Measurements from ENCODE around the gene UTS2R.
"Not testable (repeated sequence)": the region's sequence is repeated elsewhere in the genome, so short reads cannot be mapped to it uniquely, and the experiment has no call there.

Gene UTS2R

DNA sequence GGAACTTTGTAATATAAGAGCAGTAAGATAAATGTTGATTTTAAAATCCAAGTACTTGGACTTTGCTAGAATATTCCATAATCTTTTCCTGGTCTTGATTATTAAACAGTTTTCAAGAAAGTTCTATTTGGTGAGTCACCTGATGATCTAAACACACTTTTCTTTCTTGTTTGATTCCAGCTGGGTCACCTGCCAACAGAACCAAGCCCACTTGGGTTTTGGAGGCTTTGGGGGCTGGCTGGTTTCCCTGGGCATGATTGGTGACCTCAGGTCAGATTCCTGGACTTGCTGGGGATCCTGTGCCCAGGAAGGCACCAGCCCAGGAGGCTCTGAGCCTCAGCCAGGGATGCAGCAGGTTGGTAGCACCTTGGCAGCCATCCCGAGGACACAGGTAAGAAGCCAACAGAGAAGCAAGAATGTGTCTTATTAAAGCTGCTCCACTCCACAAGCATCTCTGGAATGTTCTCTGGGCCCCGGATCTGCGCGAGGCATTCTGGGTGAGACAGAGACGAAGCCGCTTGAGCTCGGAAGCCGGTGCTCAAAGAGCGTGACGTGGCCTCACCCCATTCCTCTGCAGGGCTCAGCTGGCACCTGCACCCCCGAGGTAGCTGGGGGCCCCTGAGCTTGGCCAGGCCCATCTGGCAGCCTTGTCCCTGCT lies 15.7 kb upstream of the UTS2R start:
- no peak for DNase-seq

DNA sequence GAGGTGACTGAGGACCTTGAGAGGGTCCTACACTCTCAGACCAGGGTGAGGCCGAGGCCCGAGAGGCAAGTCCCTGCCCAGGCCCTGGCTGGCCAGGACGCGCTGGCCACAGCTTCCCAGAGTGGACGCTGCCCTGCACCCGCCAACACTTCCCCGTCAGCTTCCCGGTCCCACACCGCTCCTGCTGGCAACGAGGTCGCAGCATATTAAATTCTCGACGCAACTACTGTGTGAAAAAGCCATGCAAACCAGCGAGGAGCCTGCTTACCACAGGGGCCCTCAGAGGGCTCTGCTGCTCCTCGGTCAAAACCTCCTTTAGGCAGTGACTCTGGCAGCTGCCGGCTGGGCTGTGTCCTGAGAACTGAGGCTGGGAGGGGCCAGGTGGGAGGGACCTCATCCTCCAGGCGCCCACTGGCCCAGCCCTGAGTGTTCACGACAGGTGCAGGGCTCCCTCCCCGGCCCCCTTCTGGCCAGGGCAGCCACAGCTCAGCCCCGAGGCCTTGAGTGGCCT lies 14.7 kb upstream of the UTS2R start:
- no peak for DNase-seq

DNA sequence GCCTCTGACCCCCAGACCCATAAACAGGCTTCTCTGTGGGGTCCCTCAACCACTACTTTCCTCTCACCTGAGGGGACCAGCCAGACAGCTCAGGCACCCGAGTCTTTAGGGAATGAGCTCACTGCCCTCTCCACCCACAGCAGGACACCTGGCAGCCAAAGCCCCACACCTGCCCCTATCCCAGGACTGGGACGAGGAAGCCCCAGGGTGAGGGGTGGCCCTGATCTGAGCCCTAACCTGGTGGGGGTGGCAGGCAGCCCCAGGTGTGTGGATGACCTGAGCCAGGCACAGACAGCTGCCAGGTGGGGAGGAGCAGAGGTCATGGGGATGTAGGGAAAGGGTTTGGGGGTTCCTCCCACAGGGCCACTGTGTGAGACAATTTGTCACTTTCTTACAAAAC lies 14.2 kb upstream of the UTS2R start:
- no peak for DNase-seq

DNA sequence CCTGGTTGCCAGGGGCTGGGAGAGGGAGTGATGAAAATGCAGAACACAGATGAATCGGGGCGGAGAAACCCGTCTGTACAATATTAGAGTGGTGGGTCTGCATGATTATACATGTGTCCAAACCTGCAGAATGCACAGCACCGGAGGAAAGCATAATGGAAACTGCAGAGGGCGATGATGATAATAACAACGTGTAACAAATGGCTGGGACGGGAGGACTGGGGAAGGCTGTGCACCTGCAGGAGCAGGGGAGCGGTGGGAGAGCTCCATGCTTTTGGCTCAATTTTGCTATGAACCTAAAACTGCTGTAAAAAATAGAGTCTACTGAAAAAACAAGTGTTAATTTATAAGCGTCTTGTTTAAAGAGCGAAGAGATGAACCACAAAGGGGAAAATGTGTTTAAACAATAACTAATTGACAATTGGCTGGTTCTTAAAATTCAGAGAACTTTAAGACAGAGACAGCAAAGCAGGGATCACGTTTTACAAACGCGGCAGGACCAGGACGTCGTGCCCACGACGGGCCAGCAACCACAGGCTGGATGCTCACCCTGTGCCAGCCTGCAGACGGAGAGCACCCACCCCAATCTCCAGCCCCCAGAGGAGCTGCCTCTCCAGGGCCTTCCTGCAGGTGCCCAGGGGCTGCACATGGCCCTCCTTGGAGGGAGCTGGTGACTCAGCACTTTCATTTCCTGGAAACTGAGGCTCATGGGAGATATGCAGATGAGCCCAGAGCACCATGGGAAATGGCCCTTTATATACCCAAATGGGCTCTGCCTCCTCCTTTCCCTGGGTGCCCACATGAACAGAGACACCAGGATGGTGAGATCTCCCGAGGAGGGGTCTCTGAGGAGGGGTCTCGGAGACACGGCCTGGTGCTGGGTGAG lies 12.9 kb upstream of the UTS2R start, which contains the start of gene TEX19:
TEX19 (plus strand) TSS at position 783 of the 886 bp plus-strand sequence. CDS start 2,904 bp downstream, outside the sequence.
- DNase-seq, result no peak

DNA sequence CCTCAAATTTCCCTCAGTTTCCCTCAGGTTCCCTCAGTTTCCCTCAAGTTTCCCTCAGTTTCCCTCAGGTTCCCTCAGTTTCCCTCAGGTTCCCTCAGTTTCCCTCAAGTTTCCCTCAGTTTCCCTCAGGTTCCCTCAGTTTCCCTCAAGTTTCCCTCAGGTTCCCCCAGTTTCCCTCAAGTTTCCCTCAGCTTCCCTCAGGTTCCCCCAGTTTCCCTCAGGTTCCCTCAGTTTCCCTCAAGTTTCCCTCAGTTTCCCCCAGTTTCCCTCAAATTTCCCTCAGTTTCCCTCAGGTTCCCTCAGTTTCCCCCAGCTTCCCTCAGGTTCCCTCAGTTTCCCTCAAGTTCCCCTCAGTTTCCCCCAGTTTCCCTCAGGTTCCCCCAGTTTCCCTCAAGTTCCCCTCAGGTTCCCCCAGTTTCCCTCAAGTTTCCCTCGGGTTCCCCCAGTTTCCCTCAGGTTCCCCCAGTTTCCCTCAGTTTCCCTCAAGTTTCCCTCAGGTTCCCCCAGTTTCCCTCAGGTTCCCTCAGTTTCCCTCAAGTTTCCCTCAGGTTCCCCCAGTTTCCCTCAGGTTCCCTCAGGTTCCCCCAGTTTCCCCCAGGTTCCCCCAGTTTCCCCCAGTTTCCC lies 12.0 kb upstream of the UTS2R start:
- DNase-seq, result not testable (repeated sequence)

DNA sequence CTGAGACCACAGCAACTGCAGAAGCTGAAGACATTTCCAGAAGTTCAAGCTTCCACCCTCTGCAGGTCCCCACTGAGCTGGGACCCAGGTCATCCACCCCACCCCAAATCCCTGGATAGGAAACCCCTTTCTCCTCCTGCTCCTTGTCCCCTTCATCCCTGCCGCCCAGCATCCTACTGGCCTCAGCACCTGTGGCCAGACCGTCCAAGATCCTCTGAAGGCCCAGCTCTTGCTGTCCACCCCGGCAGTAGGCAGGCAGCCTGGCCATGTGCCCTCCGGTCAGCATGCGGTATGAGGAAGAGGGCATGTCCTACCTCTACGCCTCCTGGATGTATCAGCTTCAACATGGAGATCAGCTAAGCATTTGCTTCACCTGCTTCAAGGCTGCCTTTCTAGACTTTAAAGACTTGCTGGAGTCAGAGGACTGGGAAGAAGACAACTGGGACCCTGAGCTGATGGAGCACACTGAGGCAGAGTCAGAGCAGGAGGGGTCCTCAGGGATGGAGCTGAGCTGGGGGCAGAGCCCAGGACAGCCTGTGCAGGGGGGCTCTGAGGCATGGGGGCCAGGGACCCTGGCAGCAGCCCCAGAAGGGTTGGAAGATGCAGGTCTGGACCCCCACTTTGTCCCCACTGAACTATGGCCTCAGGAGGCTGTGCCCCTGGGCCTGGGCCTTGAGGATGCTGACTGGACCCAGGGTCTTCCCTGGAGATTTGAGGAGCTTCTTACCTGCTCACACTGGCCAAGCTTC lies 9.5 kb upstream of the UTS2R start:
- no peak for DNase-seq

DNA sequence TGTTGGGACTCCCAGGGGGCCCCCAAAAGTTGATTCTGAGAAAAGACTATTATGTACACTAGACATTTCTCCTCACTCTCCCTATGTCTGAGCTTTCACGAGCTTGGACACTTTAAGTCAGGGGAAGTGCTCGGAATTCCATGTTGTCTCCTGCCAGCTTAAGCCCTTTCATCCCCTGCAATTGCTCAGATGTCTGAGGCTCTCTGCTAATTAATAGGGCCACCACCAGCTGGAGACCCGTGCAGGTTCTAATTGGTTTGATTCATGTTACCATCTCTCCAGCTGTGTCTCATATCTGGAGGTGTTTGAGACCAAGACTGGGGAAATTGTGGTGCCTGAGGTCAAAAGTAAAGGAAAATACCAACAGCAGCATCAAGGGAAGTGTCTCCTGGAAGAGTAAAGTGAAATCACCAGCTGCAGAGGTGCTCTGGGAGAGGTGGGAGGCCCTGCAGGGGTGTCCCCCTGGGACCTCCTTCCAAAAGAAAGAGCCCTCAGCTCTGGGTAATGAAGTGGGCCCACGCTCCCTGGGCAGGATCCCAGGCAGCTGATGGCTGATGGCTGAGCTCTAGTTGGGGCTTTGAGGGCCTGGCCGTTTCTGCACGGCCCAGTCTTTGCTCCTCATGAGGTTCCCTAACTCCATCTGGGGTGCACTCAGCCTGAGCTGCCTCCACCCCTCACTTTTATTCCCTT lies 5.8 kb upstream of the UTS2R start:
- no peak for DNase-seq

DNA sequence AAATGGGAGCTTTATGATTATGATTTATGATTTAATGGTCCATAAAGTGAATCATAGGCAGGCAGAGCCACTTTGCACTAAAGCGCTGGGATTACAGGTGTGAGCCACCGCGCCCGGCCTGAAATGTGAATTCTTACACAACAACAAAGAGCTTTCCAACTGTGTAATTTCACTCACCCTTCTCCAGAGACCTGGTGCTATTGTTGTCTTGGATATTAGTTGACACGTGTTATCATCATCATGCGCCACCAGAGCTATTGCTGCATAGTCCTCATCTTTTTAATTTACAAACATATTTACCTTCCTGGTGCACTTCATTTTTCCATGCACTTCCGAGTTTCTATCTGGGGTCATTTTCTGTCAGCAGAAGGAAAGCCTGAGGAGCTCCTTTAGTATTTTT lies 4.8 kb upstream of the UTS2R start:
- DNase-seq, result no peak

DNA sequence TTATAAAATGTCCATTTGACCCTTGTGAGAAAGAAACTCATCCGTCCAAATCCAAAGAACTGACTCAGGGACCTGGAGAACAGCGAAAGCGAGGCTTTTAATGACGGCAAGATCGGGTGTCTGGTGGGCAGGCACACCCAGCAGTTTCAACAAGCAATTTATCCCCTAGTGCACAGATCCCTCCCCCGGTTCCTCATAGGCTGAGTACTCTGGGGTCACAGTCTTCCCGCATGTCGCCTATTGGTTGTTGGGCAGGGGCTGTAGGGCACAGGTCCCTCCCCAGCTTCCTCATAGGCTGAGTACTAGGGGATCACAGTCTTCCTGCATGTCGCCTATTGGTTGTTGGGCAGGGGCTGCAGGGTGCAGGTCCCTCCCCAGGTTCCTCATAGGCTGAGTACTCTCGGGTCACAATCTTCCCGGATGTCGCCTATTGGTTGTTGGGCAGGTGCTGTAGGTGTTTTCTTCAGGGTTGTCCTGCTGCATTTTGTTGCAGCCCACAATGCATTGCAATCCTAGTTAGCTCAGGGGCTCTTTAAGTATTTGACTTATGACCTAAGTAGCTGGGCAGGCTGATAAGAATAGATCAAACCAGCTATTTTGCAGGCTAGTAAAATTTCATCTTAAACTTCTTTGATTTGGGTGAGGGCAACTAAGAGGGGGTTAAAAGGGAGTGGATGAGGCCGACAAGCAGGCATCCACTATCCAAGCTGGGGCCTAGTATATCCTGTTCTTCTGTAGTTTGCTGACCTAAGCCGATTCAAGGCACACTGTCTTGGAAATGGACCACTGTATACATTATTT lies 3.6 kb upstream of the UTS2R start:
- no peak for DNase-seq

DNA sequence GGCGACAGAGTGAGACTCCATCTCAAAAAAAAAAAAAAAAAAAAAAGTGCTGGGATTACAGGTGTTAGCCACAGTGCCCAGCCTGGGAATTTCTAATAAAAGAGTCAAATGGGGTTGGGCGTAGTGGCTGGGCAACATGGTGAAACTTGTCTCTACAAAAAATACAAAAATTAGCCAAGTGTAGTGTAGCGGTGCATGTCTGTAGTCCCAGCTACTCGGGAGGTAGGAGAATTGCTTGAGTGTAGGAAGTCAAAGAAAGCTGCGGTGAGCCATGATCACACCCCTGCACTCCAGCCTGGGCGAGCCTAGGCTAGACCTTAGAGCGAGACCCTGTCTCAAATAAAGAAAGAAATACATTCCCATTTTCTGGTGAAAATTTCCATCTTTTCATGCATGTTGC lies 2.4 kb upstream of the UTS2R start:
- no peak for DNase-seq

DNA sequence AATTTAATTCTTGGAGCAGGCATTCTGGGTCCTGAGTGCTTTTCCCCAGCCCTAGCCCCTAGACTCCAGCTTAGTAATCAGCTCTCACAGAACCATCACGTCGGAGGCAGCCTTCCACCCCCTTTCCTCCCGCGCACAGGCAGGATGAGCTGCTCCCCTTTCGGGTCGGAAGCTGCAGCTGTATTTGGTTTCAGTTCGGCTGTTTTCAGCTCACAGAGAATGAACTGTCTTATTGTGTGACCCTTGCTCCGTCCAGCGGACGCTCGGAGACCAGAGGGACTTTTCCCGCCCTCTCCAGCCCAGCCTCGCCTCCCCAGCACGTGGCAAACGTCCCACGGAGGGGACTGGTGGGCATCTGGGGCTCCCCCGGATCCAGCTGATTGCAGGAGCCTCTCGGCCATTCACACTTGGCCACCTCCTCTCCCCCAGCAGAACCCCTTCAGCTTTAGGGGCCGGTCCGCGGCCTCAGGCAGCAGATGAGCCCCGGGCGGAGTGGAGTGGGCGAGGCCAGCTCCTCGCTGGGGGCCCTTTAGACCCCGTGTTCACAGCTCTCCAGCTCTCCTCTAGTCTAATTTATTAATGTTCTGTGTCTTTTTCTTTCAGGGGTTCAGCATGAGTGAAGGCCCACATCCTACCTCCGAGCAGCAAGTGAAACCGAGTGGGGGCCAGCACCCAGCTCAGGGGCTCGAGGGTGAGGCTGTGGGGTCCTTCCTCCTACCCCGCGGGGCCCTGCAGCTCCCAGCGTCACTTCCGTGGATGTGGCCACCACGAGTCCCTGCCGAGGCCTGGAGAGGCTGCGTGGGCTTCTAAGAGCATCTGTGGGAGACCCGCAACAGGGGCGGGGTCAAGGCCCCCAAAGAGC lies 863 bp upstream of the UTS2R start:
- peak in 2 of 6 experiments; percentile 13 to 16 for DNase-seq

DNA sequence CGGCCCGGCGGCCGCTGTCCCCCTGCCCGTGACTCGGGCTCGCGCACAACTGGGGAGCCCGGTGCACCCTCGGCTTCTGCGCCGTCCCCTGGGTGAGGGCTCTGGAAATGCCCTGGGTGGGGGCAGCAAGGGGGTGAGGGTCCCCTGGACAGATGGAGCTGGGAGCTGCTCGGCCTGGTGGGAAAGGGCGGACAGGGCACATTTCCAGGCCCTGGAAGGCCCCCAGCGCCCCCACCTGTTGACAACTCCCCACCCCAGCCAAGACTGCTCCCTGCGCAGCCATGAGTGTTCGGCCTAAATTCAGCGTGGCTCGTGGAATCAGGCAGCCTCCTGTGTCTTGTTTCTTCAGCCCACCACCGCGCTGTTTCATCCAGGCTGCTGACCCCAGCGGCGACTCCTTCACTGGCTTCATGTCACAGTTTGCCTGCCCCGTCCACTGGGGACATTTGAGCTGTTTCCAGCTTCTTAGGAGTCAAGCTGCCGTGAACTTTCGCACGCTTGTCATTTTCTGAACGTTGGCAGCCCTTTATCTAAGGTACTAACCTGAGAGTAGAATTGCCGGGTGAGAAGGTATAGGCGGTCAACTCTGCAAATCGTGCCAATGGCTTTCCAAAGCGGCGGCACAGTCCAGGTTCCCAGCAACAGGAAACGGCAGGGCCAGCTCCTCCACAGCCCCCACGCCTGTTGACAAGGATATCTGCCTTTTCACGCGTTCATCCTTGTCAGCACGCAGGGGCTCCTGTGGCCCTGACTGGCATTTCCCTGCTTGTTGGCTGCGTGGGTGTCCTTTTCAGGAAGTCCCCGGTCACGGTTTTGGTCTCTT lies 895 bp downstream of the UTS2R start:
- DNase-seq, result no peak

DNA sequence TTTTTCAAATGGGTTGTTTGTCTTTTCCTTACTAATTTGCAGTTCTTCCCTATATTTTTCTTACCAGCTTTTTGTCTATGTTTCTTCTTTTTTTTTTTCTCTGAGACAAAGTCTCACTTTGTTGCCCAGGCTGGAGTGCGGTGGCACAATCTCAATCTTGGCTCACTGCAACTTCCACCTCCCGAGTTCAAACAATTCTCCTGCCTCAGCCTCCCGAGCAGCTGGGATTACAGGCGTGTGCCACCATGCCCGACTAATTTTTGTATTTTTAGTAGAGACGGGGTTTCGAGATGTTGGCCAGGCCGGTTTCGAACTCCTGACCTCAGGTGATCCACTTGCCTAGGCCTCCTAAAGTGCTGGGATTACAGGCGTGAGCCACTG lies 1.5 kb downstream of the UTS2R start:
- not testable (repeated sequence) for DNase-seq

DNA sequence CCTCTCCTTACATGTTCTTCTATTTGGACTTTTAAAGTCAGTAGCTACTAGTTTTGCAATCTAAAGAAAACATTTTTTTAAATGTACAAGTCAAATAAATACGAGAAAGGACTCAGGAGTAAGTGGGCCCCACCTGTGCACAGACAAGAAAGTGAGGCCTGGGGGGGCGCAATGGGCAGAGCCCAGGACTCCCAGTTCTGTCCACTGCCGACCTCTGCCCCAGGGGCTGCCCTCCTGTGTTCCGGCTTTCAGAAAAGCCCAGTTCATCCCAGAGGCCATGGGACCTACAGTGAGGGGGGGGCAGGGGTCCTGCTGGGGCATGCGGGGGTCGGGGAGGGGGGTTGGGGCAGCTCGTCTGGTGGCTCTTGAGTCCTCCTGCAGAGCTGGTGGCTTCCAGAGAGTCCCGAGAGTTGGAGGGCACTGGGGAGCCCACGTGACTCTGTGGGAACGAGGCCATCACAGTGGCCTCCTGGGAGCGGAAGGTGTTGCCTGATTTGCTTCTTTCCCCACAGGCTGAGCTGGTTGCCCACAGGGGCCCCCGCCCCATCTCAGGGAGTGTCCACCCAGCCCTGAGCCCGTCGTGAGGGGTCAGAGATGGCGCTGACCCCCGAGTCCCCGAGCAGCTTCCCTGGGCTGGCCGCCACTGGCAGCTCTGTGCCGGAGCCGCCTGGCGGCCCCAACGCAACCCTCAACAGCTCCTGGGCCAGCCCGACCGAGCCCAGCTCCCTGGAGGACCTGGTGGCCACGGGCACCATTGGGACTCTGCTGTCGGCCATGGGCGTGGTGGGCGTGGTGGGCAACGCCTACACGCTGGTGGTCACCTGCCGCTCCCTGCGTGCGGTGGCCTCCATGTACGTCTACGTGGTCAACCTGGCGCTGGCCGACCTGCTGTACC lies 2.4 kb downstream of the UTS2R start:
- DNase-seq, result no peak

DNA sequence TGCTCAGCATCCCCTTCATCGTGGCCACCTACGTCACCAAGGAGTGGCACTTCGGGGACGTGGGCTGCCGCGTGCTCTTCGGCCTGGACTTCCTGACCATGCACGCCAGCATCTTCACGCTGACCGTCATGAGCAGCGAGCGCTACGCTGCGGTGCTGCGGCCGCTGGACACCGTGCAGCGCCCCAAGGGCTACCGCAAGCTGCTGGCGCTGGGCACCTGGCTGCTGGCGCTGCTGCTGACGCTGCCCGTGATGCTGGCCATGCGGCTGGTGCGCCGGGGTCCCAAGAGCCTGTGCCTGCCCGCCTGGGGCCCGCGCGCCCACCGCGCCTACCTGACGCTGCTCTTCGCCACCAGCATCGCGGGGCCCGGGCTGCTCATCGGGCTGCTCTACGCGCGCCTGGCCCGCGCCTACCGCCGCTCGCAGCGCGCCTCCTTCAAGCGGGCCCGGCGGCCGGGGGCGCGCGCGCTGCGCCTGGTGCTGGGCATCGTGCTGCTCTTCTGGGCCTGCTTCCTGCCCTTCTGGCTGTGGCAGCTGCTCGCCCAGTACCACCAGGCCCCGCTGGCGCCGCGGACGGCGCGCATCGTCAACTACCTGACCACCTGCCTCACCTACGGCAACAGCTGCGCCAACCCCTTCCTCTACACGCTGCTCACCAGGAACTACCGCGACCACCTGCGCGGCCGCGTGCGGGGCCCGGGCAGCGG lies 3.2 kb downstream of the UTS2R start:
- DNase-seq, result no peak

DNA sequence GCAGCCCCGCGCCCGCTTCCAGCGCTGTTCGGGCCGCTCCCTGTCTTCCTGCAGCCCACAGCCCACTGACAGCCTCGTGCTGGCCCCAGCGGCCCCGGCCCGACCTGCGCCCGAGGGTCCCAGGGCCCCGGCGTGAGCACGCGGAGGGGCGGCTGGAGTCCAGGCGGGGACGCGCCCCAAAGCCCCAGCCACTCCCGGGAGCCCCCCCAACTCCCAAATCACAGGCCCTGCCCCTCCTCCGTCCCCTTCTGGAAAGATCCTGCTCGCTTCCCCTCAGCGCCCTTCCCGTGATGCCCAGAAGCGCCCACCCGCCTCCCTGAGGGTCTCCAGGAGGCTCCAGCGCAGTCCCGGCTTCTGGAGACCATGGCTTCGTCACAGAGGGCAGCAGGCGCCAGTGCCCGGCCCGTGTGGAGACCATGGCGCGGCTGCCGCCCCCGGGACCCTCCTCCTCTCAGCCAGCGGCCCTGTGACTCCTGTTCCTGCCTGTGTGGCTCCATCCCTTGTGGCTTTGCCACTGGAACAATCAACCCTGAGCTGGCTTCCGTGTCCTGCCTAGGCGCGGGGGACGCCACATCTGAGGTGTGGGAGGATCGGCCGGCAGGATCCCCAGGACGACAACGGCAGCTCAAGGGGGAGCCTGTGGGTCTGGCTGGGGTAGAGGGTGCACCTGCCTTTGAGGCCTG lies 3.9 kb downstream of the UTS2R start:
- DNase-seq, result no peak

Data from stimulated activated naive CD4-positive, alpha-beta T cell (primary cell).